Measurements from ENCODE around the gene NCAM2.

- TF ChIP-seq POLR2AphosphoS5 (IDR thresholded peaks at IDR 0.05) (no peak), CTCF (IDR thresholded peaks at IDR 0.05) (no peak), EP300 (IDR thresholded peaks at IDR 0.05) (no peak), POLR2A (IDR thresholded peaks at IDR 0.05) (no peak)
These were observed 326.1 kb downstream of the NCAM2 start for GRCh38 chr21:21324297-21324696.
